HCT116 (cell line): ENCODE data around the gene PDC.

Experiments used
- CEBPB ChIP-seq: IDR thresholded peaks from 2 replicates; pipeline ENCODE4 v1.6.1; 2012; ENCODE audit warnings: low read depth
- EZH2 ChIP-seq: fragments of 200-600 bp; sonication (generic); IDR thresholded peaks from 2 replicates; pipeline ENCODE4 v1.6.1; 2017; ENCODE audit warnings: antibody characterized with exemption, mixed run types
- EZH2phosphoT487 ChIP-seq: fragments of 200-600 bp; IDR thresholded peaks from 2 replicates; pipeline ENCODE4 v1.6.1; 2018; ENCODE audit warnings: antibody characterized with exemption, borderline replicate concordance
- JUND ChIP-seq: IDR thresholded peaks from 2 replicates; pipeline ENCODE4 v1.6.1; 2012
- POLR2A ChIP-seq: IDR thresholded peaks from 2 replicates; pipeline ENCODE4 v1.7.0; 2011; ENCODE audit warnings: borderline replicate concordance; ENCODE audit not compliant: insufficient read depth, insufficient read length; ENCODE audit errors: extremely low read depth
- POLR2AphosphoS5 ChIP-seq: IDR thresholded peaks from 2 replicates; pipeline ENCODE4 v1.6.1; 2011; ENCODE audit warnings: mild to moderate bottlenecking, low read depth, low read length, moderate library complexity
- SIN3A ChIP-seq: IDR thresholded peaks from 2 replicates; pipeline ENCODE4 v1.6.1; 2012; ENCODE audit warnings: low read depth
- ZNF274 ChIP-seq: fragments of 200-500 bp; sonication (Bioruptor generic); IDR thresholded peaks from 2 replicates; pipeline ENCODE4 v1.6.1; 2014; ENCODE audit warnings: mild to moderate bottlenecking, low read depth, low read length, inconsistent platforms
- TF ChIP-seq, protein P1 (sequence below), 3 experiments: fragments of 200-600 bp in 1 of 3; sonication (generic) in 1 of 3; IDR thresholded peaks in 2 of 3; conservative IDR thresholded peaks in 1 of 3; 2 replicates each; pipeline ENCODE4 v1.5.1; 2012 to 2017; ENCODE audit warnings: low read depth in 2 of 3, low read length in 2 of 3, antibody characterized with exemption in 1 of 3, borderline replicate concordance in 1 of 3, control low read depth in 1 of 3, mild to moderate bottlenecking in 1 of 3, mixed read lengths in 1 of 3, mixed run types in 1 of 3, moderate library complexity in 1 of 3; ENCODE audit not compliant: insufficient read depth in 1 of 3
- TF ChIP-seq, protein P2 (sequence below): IDR thresholded peaks from 2 replicates; pipeline ENCODE4 v1.6.1; 2012
- TF ChIP-seq, protein P3 (sequence below): IDR thresholded peaks from 2 replicates; pipeline ENCODE4 v1.6.1; 2012
- TF ChIP-seq, protein P4 (sequence below): IDR thresholded peaks from 2 replicates; pipeline ENCODE4 v1.6.1; 2011; ENCODE audit warnings: mild to moderate bottlenecking, low read length, moderate library complexity; ENCODE audit not compliant: insufficient replicate concordance; ENCODE audit errors: extremely low read depth

DNA sequence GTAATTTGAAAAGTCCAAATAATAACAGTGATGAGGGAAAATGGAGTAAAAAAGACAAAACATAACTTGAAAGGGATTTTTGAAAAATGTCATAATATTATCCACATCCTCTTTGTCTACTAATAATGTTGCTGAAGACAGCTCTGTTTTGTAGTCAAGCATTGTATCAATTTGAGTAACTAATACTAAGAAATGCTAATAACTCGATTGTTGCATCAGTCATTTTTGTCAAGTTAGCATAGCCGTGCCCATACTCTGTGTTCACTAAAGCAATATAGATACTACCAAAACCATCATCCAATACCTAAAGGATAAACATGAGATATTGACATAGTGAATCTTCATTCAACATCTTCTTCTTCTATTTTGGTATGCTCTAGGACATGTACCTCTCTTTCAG, 17.3 kb downstream of the PDC start:
- TF ChIP-seq EZH2phosphoT487 (no peak), POLR2A (no peak), POLR2AphosphoS5 (no peak), JUND (no peak), EZH2 (no peak), ZNF274 (no peak), SIN3A (no peak), CEBPB (no peak)
- TF ChIP-seq, protein P1, sequence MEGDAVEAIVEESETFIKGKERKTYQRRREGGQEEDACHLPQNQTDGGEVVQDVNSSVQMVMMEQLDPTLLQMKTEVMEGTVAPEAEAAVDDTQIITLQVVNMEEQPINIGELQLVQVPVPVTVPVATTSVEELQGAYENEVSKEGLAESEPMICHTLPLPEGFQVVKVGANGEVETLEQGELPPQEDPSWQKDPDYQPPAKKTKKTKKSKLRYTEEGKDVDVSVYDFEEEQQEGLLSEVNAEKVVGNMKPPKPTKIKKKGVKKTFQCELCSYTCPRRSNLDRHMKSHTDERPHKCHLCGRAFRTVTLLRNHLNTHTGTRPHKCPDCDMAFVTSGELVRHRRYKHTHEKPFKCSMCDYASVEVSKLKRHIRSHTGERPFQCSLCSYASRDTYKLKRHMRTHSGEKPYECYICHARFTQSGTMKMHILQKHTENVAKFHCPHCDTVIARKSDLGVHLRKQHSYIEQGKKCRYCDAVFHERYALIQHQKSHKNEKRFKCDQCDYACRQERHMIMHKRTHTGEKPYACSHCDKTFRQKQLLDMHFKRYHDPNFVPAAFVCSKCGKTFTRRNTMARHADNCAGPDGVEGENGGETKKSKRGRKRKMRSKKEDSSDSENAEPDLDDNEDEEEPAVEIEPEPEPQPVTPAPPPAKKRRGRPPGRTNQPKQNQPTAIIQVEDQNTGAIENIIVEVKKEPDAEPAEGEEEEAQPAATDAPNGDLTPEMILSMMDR (IDR thresholded peaks at IDR 0.05 in 2 of 3, conservative IDR thresholded peaks at IDR 0.05 in 1 of 3; ENCODE audit: borderline replicate concordance in 1 of 3, insufficient read depth in 1 of 3, low read depth in 2 of 3, low read length in 2 of 3), result no peak
- TF ChIP-seq, protein P2, sequence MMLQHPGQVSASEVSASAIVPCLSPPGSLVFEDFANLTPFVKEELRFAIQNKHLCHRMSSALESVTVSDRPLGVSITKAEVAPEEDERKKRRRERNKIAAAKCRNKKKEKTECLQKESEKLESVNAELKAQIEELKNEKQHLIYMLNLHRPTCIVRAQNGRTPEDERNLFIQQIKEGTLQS, result no peak
- TF ChIP-seq, protein P3, sequence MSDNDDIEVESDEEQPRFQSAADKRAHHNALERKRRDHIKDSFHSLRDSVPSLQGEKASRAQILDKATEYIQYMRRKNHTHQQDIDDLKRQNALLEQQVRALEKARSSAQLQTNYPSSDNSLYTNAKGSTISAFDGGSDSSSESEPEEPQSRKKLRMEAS, result no peak
- TF ChIP-seq, protein P4, sequence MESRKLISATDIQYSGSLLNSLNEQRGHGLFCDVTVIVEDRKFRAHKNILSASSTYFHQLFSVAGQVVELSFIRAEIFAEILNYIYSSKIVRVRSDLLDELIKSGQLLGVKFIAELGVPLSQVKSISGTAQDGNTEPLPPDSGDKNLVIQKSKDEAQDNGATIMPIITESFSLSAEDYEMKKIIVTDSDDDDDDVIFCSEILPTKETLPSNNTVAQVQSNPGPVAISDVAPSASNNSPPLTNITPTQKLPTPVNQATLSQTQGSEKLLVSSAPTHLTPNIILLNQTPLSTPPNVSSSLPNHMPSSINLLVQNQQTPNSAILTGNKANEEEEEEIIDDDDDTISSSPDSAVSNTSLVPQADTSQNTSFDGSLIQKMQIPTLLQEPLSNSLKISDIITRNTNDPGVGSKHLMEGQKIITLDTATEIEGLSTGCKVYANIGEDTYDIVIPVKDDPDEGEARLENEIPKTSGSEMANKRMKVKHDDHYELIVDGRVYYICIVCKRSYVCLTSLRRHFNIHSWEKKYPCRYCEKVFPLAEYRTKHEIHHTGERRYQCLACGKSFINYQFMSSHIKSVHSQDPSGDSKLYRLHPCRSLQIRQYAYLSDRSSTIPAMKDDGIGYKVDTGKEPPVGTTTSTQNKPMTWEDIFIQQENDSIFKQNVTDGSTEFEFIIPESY, result no peak
